ENCODE data around the gene PLXNA3.
A peak's percentile ranks its signal among the peaks of the same experiment; 100 is the strongest.

PLXNA3 gene

DNA sequence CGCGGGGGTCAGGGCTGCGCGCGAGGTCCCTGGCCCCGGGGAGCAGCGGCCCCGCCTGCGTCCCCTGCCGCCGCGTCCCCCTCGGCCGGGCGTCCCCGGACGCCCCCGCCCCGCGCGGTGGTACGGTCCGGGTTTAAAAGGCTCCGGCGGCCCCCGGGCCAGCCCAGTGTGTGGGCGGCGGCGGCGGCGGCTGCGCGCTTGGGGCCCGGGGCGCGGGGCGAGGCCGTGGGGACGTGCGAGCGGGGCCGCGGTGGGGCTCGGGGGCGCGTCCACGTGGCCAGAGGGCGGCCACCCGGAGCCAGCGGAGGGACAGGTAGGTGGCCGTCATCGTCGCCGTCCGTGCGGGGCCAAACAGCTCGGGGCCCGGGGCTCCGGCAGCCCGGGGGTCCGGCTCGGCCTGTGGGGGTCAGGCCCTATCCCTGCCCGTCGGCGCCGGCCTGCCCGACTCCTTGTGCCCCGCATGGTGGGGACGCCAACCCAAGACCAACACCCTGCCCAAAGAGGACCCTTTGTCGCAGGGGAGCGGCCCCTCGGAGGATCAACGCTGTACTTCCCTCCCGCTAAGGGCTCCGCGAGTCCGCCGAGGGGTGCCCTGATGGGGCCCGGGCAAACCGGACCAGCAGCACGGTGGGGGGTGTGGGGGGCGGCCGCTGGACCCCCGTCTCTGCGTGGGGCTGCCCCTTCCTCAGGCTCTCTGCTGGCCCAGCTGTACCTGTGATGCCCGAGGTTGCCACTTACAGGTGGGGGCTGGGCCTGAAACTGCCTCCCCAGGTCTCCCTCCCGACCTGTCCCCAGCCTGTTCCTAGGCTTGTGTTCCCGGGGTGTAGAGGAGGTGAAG is at the start of gene PLXNA3:
Gene PLXNA3 (plus strand): TSS at position 166 of the 838 bp plus-strand sequence. CDS start 1,903 bp downstream, outside the sequence.
- Histone ChIP-seq H3K9me3 (ENCODE audit: control insufficient read depth, low read depth, low read length) (peaks cover 4% of the 10 kb centered on the region), H3K4me1 (ENCODE audit: control insufficient read depth, low read depth, low read length) (no peaks in the 10 kb centered on the region), H3K4me3 (ENCODE audit: low read length) (peak within 1 kb of the TSS; percentile 56), H3K9ac (ENCODE audit: low read length) (peak within 1 kb of the TSS; percentile 32), H3K36me3 (ENCODE audit: control insufficient read depth, low read depth, low read length) (no peaks in the 10 kb centered on the region), H3K27ac (ENCODE audit: low read length) (no peak within 1 kb of the TSS), H3K27me3 (ENCODE audit: control insufficient read depth, insufficient read depth, low read length) (peaks cover 5% of the 10 kb centered on the region)

DNA sequence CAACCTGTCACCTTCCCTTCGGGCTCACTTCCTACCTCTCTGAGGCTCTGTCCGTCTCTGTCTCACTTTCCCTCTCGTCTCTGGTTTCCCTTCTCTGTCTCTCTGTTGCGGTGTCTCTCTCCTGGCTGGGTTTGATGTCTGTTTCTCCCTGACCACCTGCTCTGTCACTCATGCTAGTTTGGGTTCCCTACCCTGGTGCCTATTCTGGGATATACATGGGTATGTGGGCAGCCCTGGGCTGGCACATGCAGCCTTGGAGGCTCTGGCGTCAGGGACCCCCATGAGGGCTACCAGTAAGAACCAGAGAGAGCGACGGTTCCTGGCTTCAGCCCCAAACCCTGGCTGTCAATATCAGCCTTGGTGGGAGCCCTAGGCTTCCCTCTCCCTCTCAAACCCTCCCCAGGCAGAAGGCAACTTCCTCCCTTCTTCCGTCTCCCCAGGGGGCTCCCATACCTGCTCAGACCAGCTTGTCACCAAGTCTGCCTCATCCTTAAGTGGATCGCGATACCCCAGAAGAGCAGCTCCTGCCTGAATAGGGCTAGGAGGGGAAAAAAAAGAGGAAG is 49.3 kb upstream of the PLXNA3 start:
- H3K9me3 ChIP-seq (ENCODE audit: control insufficient read depth, low read depth, low read length) = no peaks in the 10 kb centered on the region
- H3K4me3 ChIP-seq (ENCODE audit: low read length) = no peak overlapping the region
- no peaks in the 10 kb centered on the region for H3K27me3 ChIP-seq (ENCODE audit: control insufficient read depth, insufficient read depth, low read length)
- H3K9ac ChIP-seq (ENCODE audit: low read length) = no peak overlapping the region
- no peaks in the 10 kb centered on the region for H3K36me3 ChIP-seq (ENCODE audit: control insufficient read depth, low read depth, low read length)
- H3K4me1 ChIP-seq (ENCODE audit: control insufficient read depth, low read depth, low read length) = no peaks in the 10 kb centered on the region
- H3K27ac ChIP-seq (ENCODE audit: low read length) = no peak overlapping the region

DNA sequence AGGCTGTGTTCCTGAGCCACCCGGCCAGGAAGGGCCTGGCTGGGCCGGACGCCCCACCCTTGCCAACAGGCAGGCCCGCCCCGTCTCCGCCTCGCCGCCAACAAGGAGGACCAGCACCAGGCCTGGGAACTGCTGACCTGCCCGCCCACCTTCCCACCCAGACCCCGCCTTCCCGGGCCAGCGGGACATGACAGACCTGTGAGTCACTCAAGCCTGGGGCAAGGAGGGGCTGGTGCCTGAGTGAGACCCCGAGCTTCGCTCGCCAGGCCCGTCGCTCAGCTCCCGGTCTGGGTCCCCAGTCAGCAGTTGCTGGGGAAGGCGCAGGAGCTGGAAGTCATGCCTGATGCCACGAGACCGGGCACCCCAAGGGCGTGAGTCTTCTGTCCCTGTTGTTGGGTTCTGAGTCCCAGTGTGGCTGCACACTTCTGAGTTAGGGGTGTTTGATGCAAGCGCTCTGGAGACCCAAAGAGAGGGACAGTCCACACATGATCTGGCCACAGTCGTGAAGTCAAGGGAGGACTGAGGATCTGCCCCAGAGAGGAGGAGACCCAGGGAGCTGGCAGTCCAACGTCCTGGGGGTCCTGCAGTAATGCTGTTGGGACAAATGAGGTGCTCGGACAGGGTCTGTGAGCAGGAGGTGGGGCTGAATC is 48.7 kb upstream of the PLXNA3 start, which contains the start of gene DNASE1L1:
Gene DNASE1L1 (minus strand): TSS at position 33 of the 650 bp plus-strand sequence. CDS start 3,686 bp downstream, outside the sequence.
- Histone ChIP-seq H3K9me3 (ENCODE audit: control insufficient read depth, low read depth, low read length) (no peaks in the 10 kb centered on the region), H3K27me3 (ENCODE audit: control insufficient read depth, insufficient read depth, low read length) (no peaks in the 10 kb centered on the region), H3K36me3 (ENCODE audit: control insufficient read depth, low read depth, low read length) (no peaks in the 10 kb centered on the region), H3K4me1 (ENCODE audit: control insufficient read depth, low read depth, low read length) (no peaks in the 10 kb centered on the region), H3K27ac (ENCODE audit: low read length) (no peak within 1 kb of the TSS), H3K9ac (ENCODE audit: low read length) (no peak within 1 kb of the TSS), H3K4me3 (ENCODE audit: low read length) (peak within 1 kb of the TSS; percentile 33)

DNA sequence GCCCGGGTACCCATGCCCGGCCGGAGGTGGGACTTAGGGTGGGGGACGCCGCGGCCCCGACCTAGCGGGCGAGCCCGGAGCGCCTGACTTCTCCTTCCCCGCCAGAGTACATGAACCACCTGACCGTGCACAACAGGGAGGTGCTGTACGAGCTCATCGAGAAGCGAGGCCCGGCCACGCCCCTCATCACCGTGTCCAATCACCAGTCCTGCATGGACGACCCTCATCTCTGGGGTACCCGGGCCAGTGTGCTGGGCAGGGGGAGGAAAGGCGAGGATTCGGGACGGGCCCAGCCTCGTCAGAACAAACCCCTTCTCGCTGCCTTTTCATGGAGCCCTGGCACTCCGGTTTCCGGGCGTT is 46.1 kb upstream of the PLXNA3 start:
- Histone ChIP-seq H3K27ac (ENCODE audit: low read length) (no peak overlapping the region), H3K4me1 (ENCODE audit: control insufficient read depth, low read depth, low read length) (no peaks in the 10 kb centered on the region), H3K9me3 (ENCODE audit: control insufficient read depth, low read depth, low read length) (peaks cover 3% of the 10 kb centered on the region), H3K27me3 (ENCODE audit: control insufficient read depth, insufficient read depth, low read length) (no peaks in the 10 kb centered on the region), H3K36me3 (ENCODE audit: control insufficient read depth, low read depth, low read length) (no peaks in the 10 kb centered on the region), H3K9ac (ENCODE audit: low read length) (peak overlapping the region; percentile 59), H3K4me3 (ENCODE audit: low read length) (peak overlapping the region; percentile 63)

DNA sequence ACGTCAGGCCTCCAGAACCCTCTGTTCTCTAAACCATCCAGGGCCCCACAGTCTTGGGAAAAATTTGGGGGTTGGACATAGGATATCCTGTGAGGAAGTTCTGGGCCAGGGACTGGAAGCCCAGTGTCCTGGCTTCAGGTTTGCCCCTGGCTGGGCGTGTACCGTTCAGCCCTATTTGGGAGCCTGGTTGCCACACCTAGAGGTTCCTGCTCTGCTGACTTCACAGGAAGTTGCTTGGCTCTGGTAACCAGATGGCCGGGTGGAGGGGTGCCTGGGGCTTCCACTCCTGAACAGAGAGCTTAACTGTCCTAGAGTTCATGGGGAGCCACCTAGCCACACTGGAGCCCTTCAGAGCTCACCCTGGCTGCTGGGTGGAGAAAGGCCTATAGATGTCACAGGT is 45.6 kb upstream of the PLXNA3 start:
- Histone ChIP-seq H3K4me1 (ENCODE audit: control insufficient read depth, low read depth, low read length) (no peaks in the 10 kb centered on the region), H3K27ac (ENCODE audit: low read length) (no peak overlapping the region), H3K36me3 (ENCODE audit: control insufficient read depth, low read depth, low read length) (no peaks in the 10 kb centered on the region), H3K9ac (ENCODE audit: low read length) (no peak overlapping the region), H3K27me3 (ENCODE audit: control insufficient read depth, insufficient read depth, low read length) (no peaks in the 10 kb centered on the region), H3K9me3 (ENCODE audit: control insufficient read depth, low read depth, low read length) (peaks cover 3% of the 10 kb centered on the region), H3K4me3 (ENCODE audit: low read length) (peak overlapping the region; percentile 63)

DNA sequence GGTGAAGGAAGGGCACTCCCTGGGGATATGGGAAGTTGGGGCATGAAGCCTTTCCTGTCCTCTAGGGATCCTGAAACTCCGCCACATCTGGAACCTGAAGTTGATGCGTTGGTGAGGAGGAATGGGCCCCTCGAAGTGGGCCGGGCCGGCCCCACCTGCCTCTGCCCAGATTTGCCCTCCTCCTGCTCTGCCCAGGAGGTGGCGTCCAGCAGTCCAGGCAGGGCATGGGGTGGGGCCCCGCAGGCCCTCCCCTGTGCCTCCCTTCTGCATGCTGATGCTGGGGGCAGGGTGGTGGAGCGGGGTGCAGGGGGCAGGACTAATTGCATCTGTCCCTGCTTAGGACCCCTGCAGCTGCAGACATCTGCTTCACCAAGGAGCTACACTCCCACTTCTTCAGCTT is 44.9 kb upstream of the PLXNA3 start:
- Histone ChIP-seq H3K9ac (ENCODE audit: low read length) (no peak overlapping the region), H3K4me3 (ENCODE audit: low read length) (no peak overlapping the region)

DNA sequence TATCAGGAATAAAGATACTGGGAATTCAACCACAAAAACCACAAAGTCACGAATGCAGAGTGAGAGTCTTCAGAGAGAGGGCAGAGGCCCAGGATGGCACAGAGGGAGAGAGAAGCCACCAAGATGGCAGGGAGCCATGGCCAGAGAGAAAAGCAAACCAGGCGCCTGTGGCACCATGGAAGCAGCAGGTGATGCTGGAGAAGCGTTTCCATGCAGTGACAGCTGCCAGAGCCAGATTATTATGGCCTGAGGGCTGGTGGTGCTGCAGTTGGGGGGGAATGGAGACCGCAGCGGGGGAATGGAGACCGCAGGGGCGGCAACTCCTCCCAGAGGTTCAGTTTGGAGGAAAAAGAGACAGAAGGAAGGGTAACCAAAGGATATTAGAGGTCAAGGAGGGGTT is 40.9 kb upstream of the PLXNA3 start:
- no peak overlapping the region for H3K9ac ChIP-seq (ENCODE audit: low read length)
- H3K4me3 ChIP-seq (ENCODE audit: low read length) = no peak overlapping the region
- H3K4me1 ChIP-seq (ENCODE audit: control insufficient read depth, low read depth, low read length) = no peaks in the 10 kb centered on the region
- H3K27me3 ChIP-seq (ENCODE audit: control insufficient read depth, insufficient read depth, low read length) = no peaks in the 10 kb centered on the region
- no peak overlapping the region for H3K27ac ChIP-seq (ENCODE audit: low read length)
- peaks cover 11% of the 10 kb centered on the region for H3K9me3 ChIP-seq (ENCODE audit: control insufficient read depth, low read depth, low read length)
- no peaks in the 10 kb centered on the region for H3K36me3 ChIP-seq (ENCODE audit: control insufficient read depth, low read depth, low read length)

More for the DNA sequence above, 44.9 kb upstream of the PLXNA3 start:
- Histone ChIP-seq H3K27ac (ENCODE audit: low read length) (no peak overlapping the region), H3K36me3 (ENCODE audit: control insufficient read depth, low read depth, low read length) (no peaks in the 10 kb centered on the region), H3K27me3 (ENCODE audit: control insufficient read depth, insufficient read depth, low read length) (no peaks in the 10 kb centered on the region), H3K4me1 (ENCODE audit: control insufficient read depth, low read depth, low read length) (no peaks in the 10 kb centered on the region), H3K9me3 (ENCODE audit: control insufficient read depth, low read depth, low read length) (peaks cover 3% of the 10 kb centered on the region)

DNA sequence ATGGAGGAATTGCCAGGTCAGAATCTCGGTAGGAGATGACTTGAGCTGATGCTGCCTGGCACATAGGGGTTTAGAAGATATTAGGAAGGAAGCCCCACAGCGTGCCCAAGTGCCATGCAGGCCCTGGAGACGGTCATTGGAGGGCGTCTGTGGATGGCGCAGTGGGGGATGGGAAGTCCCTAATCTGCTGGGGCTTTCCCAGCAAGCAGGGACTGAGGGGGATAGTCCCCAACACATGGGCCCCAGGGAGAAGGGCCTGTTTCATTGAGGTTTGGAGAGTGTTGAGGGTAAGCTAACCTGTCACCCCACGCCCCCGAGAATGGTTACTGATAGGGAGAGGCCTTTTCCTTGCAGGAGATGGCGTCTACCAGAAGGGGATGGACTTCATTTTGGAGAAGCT is 38.9 kb upstream of the PLXNA3 start:
- H3K27me3 ChIP-seq (ENCODE audit: control insufficient read depth, insufficient read depth, low read length) = no peaks in the 10 kb centered on the region
- no peak overlapping the region for H3K4me3 ChIP-seq (ENCODE audit: low read length)
- no peaks in the 10 kb centered on the region for H3K4me1 ChIP-seq (ENCODE audit: control insufficient read depth, low read depth, low read length)
- H3K9ac ChIP-seq (ENCODE audit: low read length) = no peak overlapping the region
- peaks cover 11% of the 10 kb centered on the region for H3K9me3 ChIP-seq (ENCODE audit: control insufficient read depth, low read depth, low read length)
- H3K27ac ChIP-seq (ENCODE audit: low read length) = no peak overlapping the region
- H3K36me3 ChIP-seq (ENCODE audit: control insufficient read depth, low read depth, low read length) = no peaks in the 10 kb centered on the region

DNA sequence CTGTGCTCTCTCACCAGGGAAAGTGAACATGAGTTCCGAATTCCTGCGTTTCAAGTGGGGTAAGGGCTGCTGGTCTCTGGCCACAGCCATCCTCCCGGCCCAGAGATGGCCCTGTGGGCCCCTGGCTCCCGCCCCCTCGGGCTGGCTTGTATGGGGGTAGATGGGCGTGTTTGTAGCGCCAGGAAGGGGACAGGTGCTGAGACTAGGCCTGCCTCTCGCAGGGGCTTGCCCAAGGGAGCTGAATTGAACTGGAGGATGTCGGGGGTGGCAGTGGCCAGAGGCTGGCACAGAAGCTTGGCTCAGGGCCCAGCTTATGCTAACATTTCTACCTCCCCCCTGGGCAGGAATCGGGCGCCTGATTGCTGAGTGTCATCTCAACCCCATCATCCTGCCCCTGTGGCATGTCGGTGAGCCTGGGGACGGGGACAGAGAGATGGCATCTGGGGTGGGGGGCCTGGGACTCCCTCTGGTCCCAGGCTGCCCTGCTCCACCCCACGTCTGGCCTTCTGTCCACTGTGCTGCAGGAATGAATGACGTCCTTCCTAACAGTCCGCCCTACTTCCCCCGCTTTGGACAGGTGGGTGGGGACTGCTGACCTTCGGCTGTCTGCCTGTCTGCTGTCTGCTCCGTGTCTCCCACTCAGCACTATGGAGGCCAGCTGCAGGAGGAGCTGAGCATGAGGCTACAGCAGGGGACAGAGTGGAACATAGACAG is 38.2 kb upstream of the PLXNA3 start:
- H3K9me3 ChIP-seq (ENCODE audit: control insufficient read depth, low read depth, low read length) = peaks cover 11% of the 10 kb centered on the region
- no peaks in the 10 kb centered on the region for H3K27me3 ChIP-seq (ENCODE audit: control insufficient read depth, insufficient read depth, low read length)
- H3K9ac ChIP-seq (ENCODE audit: low read length) = no peak overlapping the region
- H3K4me3 ChIP-seq (ENCODE audit: low read length) = no peak overlapping the region
- no peaks in the 10 kb centered on the region for H3K36me3 ChIP-seq (ENCODE audit: control insufficient read depth, low read depth, low read length)
- H3K27ac ChIP-seq (ENCODE audit: low read length) = no peak overlapping the region
- no peaks in the 10 kb centered on the region for H3K4me1 ChIP-seq (ENCODE audit: control insufficient read depth, low read depth, low read length)

DNA sequence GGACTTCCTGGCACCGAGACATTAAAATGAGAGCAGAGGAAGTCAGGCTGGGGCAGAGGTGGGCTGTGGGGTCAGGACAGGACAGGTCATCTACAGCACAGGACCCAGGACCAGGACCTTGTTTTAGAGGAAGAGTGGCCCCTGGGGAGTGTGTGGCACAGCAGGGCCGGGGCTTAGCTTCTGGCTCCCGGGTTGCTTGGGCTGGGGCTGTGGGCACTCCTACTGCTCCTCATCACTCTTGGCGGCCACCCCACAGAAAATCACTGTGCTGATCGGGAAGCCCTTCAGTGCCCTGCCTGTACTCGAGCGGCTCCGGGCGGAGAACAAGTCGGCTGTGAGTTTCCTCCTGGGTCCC is 37.7 kb upstream of the PLXNA3 start:
- no peak overlapping the region for H3K4me3 ChIP-seq (ENCODE audit: low read length)
- H3K27ac ChIP-seq (ENCODE audit: low read length) = no peak overlapping the region
- H3K9me3 ChIP-seq (ENCODE audit: control insufficient read depth, low read depth, low read length) = peaks cover 8% of the 10 kb centered on the region
- no peaks in the 10 kb centered on the region for H3K27me3 ChIP-seq (ENCODE audit: control insufficient read depth, insufficient read depth, low read length)
- H3K36me3 ChIP-seq (ENCODE audit: control insufficient read depth, low read depth, low read length) = no peaks in the 10 kb centered on the region
- H3K9ac ChIP-seq (ENCODE audit: low read length) = no peak overlapping the region
- no peaks in the 10 kb centered on the region for H3K4me1 ChIP-seq (ENCODE audit: control insufficient read depth, low read depth, low read length)

Data from iPS-18a (cell line).